ENCODE results near the gene ZNF627.

DNA sequence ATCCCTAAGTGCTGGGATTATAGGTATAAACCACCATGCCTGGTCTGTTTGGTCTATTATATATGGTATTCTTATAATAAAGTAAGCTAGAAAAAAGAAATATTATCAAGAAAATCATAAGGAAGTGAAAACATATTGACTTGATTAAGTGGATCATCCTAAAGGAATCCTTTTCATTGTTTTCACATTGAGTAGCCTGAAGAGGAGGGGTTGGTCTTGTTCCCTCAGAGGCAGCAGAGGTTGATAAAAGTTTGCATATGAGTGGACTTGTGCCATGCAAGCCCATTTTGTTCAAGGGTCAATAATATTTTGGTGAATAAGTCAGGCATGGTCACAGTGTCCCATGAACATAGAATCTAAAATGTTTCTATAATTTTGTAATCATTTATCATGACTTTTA lies 52.7 kb downstream of the ZNF627 start:
- TF ChIP-seq POLR2A (IDR thresholded peaks at IDR 0.05): no peak
- TF ChIP-seq, protein P1, sequence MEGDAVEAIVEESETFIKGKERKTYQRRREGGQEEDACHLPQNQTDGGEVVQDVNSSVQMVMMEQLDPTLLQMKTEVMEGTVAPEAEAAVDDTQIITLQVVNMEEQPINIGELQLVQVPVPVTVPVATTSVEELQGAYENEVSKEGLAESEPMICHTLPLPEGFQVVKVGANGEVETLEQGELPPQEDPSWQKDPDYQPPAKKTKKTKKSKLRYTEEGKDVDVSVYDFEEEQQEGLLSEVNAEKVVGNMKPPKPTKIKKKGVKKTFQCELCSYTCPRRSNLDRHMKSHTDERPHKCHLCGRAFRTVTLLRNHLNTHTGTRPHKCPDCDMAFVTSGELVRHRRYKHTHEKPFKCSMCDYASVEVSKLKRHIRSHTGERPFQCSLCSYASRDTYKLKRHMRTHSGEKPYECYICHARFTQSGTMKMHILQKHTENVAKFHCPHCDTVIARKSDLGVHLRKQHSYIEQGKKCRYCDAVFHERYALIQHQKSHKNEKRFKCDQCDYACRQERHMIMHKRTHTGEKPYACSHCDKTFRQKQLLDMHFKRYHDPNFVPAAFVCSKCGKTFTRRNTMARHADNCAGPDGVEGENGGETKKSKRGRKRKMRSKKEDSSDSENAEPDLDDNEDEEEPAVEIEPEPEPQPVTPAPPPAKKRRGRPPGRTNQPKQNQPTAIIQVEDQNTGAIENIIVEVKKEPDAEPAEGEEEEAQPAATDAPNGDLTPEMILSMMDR (IDR thresholded peaks at IDR 0.05 in 8 of 11, conservative IDR thresholded peaks at IDR 0.05 in 3 of 11): no peak

Data from spleen (tissue), 7 donors.